ENCODE measurements around the gene ZFYVE28. TPM values are rescaled to one million over a fixed set of nuclear protein-coding genes. Genes with fewer than 3 reads are reported as not detected.

Gene ZFYVE28
- total and polyA plus RNA-seq, 11 donors: 2.6 to 11.9 (median 5.5) TPM

GRCh38 chr4:2390146-2390545, 28.3 kb downstream of the ZFYVE28 start:
- no peak for TF ChIP-seq CTCF (IDR thresholded peaks at IDR 0.05)
- no peak for TF ChIP-seq POLR2A (IDR thresholded peaks at IDR 0.05)
- Histone ChIP-seq H3K4me3 (no peak overlapping the region), H3K27ac (no peak overlapping the region), H3K4me1 (peaks cover 0 to 14% (median 3%) of the 10 kb centered on the region in 12 donors), H3K27me3 (no peaks in the 10 kb centered on the region), H3K9me3 (no peaks in the 10 kb centered on the region), H3K36me3 (no peaks in the 10 kb centered on the region)
- ATAC-seq (no peak), DNase-seq (no peak)
- intact Hi-C loops (cut with DNase I): no loop called here
- 68 to 83% (median 74%) methylated on average over 9 of the region's 9 CpGs for WGBS, 4 donors

- Histone ChIP-seq H3K36me3 (no peaks in the 10 kb centered on the region), H3K9me3 (no peaks in the 10 kb centered on the region), H3K4me3 (no peak overlapping the region), H3K27me3 (no peaks in the 10 kb centered on the region), H3K4me1 (peaks cover 0 to 14% (median 3%) of the 10 kb centered on the region in 12 donors), H3K27ac (no peak overlapping the region)
- DNase-seq: no peak
- 63 to 82% (median 72%) methylated on average over 9 of the region's 9 CpGs for WGBS, 4 donors
- no peak for ATAC-seq
- TF ChIP-seq CTCF (IDR thresholded peaks at IDR 0.05): no peak
- TF ChIP-seq POLR2A (IDR thresholded peaks at IDR 0.05): no peak
- intact Hi-C loops (cut with DNase I): no loop called here
Measured at GRCh38 chr4:2389691-2390090, 28.8 kb downstream of the ZFYVE28 start.

DNA sequence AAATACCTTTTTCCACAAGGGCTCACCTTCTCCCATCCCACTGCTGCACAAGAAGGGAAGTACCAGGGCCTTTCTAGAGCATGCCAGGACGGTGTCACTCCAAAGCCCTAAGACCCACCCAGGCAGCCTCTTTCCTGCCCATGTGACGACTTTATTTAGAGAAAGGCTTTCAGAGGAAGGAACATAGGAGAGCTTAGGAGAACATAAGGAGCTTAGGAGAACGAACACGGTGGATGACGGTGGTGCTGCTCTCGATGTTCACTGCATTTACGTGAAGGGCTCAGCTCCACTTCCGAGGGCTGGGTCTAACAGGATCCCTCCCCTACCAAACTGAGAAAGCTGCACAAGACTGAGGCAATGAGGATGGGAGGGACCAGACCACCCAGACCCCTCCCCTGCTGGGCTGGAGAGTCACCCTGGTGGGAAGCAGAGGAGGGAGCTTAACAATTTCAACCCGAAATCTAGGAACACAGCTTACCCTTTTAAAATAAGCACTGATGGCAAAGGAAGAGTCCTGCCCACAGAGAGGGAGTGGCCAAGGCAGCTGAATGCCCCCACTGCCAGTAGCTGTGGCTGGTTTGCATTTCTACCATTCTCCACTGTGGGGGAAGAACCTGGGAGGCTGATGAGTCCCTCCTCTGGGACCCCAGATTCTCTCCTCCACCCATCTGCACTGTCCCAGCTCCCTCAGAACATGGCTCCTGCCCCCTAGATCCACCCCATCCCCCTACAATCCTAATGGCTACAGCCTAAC, 29.8 kb downstream of the ZFYVE28 start:
- H3K4me1 ChIP-seq: peaks cover 0 to 11% (median under 1%) of the 10 kb centered on the region in 12 donors
- ATAC-seq (peak in 1 of 4 donors; percentile 15), DNase-seq (no peak)
- no peaks in the 10 kb centered on the region for H3K9me3 ChIP-seq
- H3K27me3 ChIP-seq: no peaks in the 10 kb centered on the region
- no peak overlapping the region for H3K4me3 ChIP-seq
- intact Hi-C loops (cut with DNase I): no loop called here
- H3K27ac ChIP-seq: no peak overlapping the region
- H3K36me3 ChIP-seq: no peaks in the 10 kb centered on the region
- no peak for TF ChIP-seq CTCF (IDR thresholded peaks at IDR 0.05)
- TF ChIP-seq POLR2A (IDR thresholded peaks at IDR 0.05): no peak
- 50 to 64% (median 60%) methylated on average over 9 of the region's 9 CpGs for WGBS, 4 donors

DNA sequence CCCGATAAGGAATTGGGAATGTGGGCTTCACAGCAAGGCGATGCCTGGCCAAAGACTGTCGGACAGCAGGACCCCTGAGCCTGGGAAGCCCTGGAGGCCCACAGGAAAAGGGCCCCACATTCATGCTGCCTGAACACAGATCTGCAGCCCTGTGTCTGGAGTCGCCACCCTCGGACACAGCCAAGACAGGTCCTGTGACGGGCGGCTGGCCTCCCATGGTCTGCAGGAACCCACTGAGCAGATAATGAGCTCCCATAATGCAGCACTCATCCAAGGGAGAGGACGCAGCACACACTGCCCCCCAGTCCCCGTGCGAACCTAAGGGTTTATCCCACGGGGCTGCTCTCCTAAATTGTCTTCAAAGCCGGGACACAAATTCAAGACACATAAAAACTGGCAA, 30.6 kb downstream of the ZFYVE28 start:
- Histone ChIP-seq H3K4me1 (peaks cover 0 to 8% (median 0%) of the 10 kb centered on the region in 12 donors), H3K9me3 (no peaks in the 10 kb centered on the region), H3K27me3 (no peaks in the 10 kb centered on the region), H3K36me3 (no peaks in the 10 kb centered on the region), H3K27ac (no peak overlapping the region), H3K4me3 (no peak overlapping the region)
- TF ChIP-seq CTCF (IDR thresholded peaks at IDR 0.05): no peak
- TF ChIP-seq POLR2A (IDR thresholded peaks at IDR 0.05): no peak
- no peak for ATAC-seq
- intact Hi-C loops (cut with DNase I): no loop called here
- no peak for DNase-seq
- 82 to 93% (median 87%) methylated on average over 11 to 12 of the region's 12 CpGs for WGBS, 4 donors
